T-helper 17 cell (primary cell): Measurements from ENCODE around the gene STX18. TPM values are rescaled to one million over a fixed set of nuclear protein-coding genes. Genes with fewer than 3 reads are reported as not detected.

Experiments
- ATAC-seq: fragments of 150-1000 bp; cut with Tn5 transposase; 2 replicates; pipeline ENCODE4 v1.10.0; 2021; ENCODE audit warnings: mild to moderate bottlenecking, moderate library complexity
- DNase-seq, 3 donors: peaks; one replicate each; pipeline versions ENCODE4 v3.0.0 to v3.0.0-alpha.2; 2020 to 2021
- H3K9me3 ChIP-seq: one replicate; pipeline ENCODE4 v1.7.0; 2013; ENCODE audit warnings: low read length, mild to moderate bottlenecking; ENCODE audit not compliant: control insufficient read depth, poor library complexity, severe bottlenecking
- H3K27ac Mint-ChIP-seq: one replicate; pipeline ENCODE4 v1.8.0; 2022; ENCODE audit warnings: mild to moderate bottlenecking, moderate library complexity, mixed read lengths
- H3K27me3 Mint-ChIP-seq: one replicate; pipeline ENCODE4 v1.8.0; 2022; ENCODE audit warnings: mixed read lengths
- H3K36me3 Mint-ChIP-seq: one replicate; pipeline ENCODE4 v1.8.0; 2022; ENCODE audit warnings: low read depth, mixed read lengths
- H3K4me1 Mint-ChIP-seq: one replicate; pipeline ENCODE4 v1.8.0; 2022; ENCODE audit warnings: mild to moderate bottlenecking, mixed read lengths
- H3K4me3 Mint-ChIP-seq: one replicate; pipeline ENCODE4 v1.8.0; 2022; ENCODE audit warnings: mild to moderate bottlenecking, moderate library complexity, mixed read lengths
- total RNA-seq, 4 donors: library from RNA in 2 of 4; stranded (reverse) in 2 of 4; gene quantifications; one replicate each; pipeline ENCODE4 v1.2.3 and lab custom pipeline; 2022 to 2026

Gene STX18
- total RNA-seq, 2 donors from 2014 or later = 21.7 to 27.8 TPM

DNA sequence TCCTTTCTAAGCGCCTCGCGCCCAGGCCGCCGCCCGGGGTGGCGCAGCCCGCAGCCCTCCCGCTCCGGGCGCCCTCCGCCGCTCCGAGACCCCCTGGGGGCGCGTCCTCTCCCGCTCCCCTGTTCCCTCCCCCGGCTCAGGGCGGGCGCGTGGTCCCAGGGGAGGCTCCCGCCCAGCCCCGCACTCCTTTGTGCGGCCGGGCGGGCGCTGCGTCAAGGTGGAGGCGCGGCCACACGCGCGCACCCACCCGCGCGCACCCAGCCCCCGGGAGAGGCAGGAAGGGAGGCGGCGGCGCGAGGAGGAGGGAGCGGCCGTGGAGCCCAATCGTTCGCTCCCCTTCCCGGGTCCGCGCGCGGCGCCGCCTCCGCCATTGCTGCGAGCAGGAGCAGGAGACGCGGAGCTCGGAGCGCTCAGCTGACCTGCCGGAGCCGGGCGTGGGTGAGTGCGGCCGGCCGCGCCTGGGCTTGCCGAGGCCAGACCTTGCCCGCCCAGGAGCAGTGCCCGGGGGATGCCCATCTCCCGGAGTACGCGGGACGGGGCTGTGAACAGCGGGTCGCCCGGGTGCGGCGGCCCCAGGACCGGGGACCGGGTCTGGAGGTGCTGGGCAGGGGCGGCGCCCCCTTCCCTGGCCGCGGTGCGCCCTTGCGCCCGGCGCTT is 155.0 kb downstream of the STX18 start, which contains the start of gene NSG1:
Gene NSG1 (plus strand): TSS at position 367 of the 657 bp plus-strand sequence. CDS start 528 bp downstream, outside the sequence.
- ATAC-seq (peak; percentile 73), DNase-seq (peak; percentile 32 to 44 (median 43))
- Mint-ChIP-seq H3K27me3 (peaks cover 8% of the 10 kb centered on the region), H3K27ac (peak within 1 kb of the TSS; percentile 82), H3K4me3 (peak within 1 kb of the TSS; percentile 95), H3K36me3 (peaks cover under 1% of the 10 kb centered on the region), H3K4me1 (peaks cover 25% of the 10 kb centered on the region)
- no peaks in the 10 kb centered on the region for H3K9me3 ChIP-seq

GRCh38 chr4:4386296-4386735 is 155.5 kb downstream of the STX18 start:
- H3K9me3 ChIP-seq = no peaks in the 10 kb centered on the region
- Mint-ChIP-seq H3K4me3 (peak overlapping the region; percentile 95), H3K36me3 (no peaks in the 10 kb centered on the region), H3K4me1 (peaks cover 25% of the 10 kb centered on the region), H3K27ac (peak overlapping the region; percentile 82), H3K27me3 (peaks cover 8% of the 10 kb centered on the region)
- ATAC-seq (peak; percentile 72), DNase-seq (peak in 2 of 3 donors; percentile 26 to 32)

DNA sequence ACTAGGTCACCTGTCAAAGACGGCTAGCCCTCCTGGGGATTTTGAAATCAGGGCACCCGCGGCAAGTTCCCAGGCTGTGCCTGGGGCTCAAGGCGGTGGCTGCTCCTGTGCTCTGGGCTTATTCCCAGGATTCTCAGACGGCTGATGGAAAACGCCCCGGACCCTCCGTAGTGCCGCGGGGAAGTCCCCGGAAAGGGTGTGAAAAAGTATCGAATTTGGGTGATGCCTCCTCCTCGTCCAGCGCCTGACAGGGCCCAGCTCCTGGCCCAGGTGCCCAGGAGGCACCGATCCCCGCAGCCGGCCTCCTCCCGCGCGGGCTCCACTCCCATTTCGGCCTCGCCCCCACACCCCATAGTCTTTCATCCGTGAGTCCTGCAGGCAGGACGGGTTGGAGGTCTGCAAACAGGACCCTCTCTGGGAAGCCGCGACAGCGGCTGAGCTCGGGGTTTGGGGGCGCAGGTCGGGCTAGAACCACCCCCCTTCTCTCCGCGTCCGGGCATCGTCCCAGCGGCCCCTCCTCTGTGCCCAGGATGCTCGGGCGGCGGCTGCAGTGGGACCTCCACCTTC is 156.0 kb downstream of the STX18 start:
- Mint-ChIP-seq H3K27me3 (peaks cover 8% of the 10 kb centered on the region), H3K27ac (peak overlapping the region; percentile 82), H3K4me1 (peaks cover 25% of the 10 kb centered on the region), H3K4me3 (peak overlapping the region; percentile 95), H3K36me3 (no peaks in the 10 kb centered on the region)
- no peak for DNase-seq
- H3K9me3 ChIP-seq = no peaks in the 10 kb centered on the region
- no peak for ATAC-seq

GRCh38 chr4:4384837-4385236 is 157.0 kb downstream of the STX18 start:
- no peaks in the 10 kb centered on the region for H3K9me3 ChIP-seq
- H3K27ac Mint-ChIP-seq = no peak overlapping the region
- peaks cover 27% of the 10 kb centered on the region for H3K4me1 Mint-ChIP-seq
- H3K36me3 Mint-ChIP-seq = no peaks in the 10 kb centered on the region
- DNase-seq (no peak), ATAC-seq (no peak)
- H3K27me3 Mint-ChIP-seq = peaks cover 8% of the 10 kb centered on the region
- H3K4me3 Mint-ChIP-seq = peak overlapping the region; percentile 77

GRCh38 chr4:4383085-4383484 is 158.8 kb downstream of the STX18 start:
- Mint-ChIP-seq H3K27ac (no peak overlapping the region), H3K27me3 (peaks cover 8% of the 10 kb centered on the region), H3K4me1 (peaks cover 18% of the 10 kb centered on the region), H3K36me3 (no peaks in the 10 kb centered on the region), H3K4me3 (no peak overlapping the region)
- DNase-seq (no peak), ATAC-seq (no peak)
- H3K9me3 ChIP-seq = no peaks in the 10 kb centered on the region

GRCh38 chr4:4379540-4380087 is 162.2 kb downstream of the STX18 start:
- ATAC-seq (no peak), DNase-seq (no peak)
- H3K27me3 Mint-ChIP-seq = peaks cover 16% of the 10 kb centered on the region
- H3K9me3 ChIP-seq = no peaks in the 10 kb centered on the region
- H3K27ac Mint-ChIP-seq = no peak overlapping the region
- no peak overlapping the region for H3K4me3 Mint-ChIP-seq
- H3K4me1 Mint-ChIP-seq = peaks cover 10% of the 10 kb centered on the region
- H3K36me3 Mint-ChIP-seq = peaks cover 2% of the 10 kb centered on the region

- H3K9me3 ChIP-seq = no peaks in the 10 kb centered on the region
- ATAC-seq = no peak
- Mint-ChIP-seq H3K27me3 (peaks cover 16% of the 10 kb centered on the region), H3K4me1 (peaks cover 4% of the 10 kb centered on the region), H3K27ac (no peak overlapping the region), H3K4me3 (no peak overlapping the region), H3K36me3 (peaks cover 2% of the 10 kb centered on the region)
- no peak for DNase-seq
These were observed 164.0 kb downstream of the STX18 start for GRCh38 chr4:4377732-4378460.

DNA sequence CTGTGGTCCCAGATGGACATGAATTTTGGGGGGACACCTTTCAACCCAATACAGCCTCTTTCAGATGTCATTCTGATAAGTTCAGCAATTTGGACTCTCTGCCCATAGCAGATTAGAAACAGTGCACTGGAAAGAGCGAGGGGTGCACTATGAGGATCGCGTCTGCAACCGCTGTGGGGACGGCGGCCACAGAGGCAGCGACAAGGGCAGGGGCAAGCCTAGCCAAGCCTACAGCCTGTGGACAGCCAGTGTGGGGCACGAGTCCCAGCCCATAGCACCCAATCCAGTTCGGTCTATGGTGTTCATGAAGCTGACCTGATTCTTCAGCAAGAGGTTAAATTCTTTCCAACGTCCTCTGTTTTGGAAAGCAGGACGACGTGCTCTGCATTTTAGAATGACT is 164.7 kb downstream of the STX18 start:
- peaks cover 4% of the 10 kb centered on the region for H3K36me3 Mint-ChIP-seq
- DNase-seq (no peak), ATAC-seq (no peak)
- H3K27ac Mint-ChIP-seq = no peak overlapping the region
- H3K4me3 Mint-ChIP-seq = no peak overlapping the region
- H3K9me3 ChIP-seq = no peaks in the 10 kb centered on the region
- H3K27me3 Mint-ChIP-seq = peaks cover 14% of the 10 kb centered on the region
- peaks cover 4% of the 10 kb centered on the region for H3K4me1 Mint-ChIP-seq

GRCh38 chr4:4376074-4376473 is 165.8 kb downstream of the STX18 start:
- Mint-ChIP-seq H3K4me3 (no peak overlapping the region), H3K36me3 (peaks cover 4% of the 10 kb centered on the region), H3K27me3 (peaks cover 17% of the 10 kb centered on the region), H3K4me1 (peaks cover 4% of the 10 kb centered on the region), H3K27ac (no peak overlapping the region)
- DNase-seq = no peak
- no peaks in the 10 kb centered on the region for H3K9me3 ChIP-seq
- no peak for ATAC-seq

DNA sequence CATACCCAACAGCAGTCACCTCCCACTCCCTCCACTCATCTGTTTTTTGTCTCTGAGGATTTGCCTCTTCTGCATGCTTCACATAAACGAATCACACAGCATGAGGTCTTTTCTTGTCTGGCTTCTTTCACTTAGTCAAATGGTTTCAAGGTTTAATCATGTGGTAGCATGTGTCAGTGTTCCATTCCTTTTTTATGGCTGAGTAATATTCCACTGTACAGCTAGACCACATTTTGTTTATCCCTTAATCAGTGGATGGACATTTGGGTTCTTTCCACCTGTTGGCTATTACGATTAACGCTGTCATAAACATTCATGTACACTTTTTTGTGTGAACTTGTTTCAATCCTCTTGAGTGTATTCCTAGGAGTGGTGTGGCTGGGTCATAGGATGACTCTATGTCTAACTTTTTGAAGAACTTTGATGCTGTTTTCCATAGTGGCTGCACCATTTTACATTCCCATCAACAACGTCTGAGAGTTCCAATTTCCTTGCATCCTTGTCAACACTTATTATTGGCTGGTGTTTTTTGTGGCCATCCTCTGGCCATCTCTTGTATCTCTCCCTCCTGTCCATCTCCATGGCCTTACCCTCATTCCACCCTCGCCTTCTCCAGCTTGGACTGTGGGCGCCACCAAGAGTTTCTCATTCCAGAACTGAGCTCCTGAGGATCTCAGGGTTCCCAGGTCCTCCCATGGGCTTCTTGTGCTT is 167.3 kb downstream of the STX18 start:
- H3K36me3 Mint-ChIP-seq = peaks cover 4% of the 10 kb centered on the region
- peaks cover 17% of the 10 kb centered on the region for H3K27me3 Mint-ChIP-seq
- ATAC-seq = no peak
- no peak overlapping the region for H3K27ac Mint-ChIP-seq
- no peak for DNase-seq
- no peaks in the 10 kb centered on the region for H3K9me3 ChIP-seq
- H3K4me3 Mint-ChIP-seq = no peak overlapping the region
- H3K4me1 Mint-ChIP-seq = peaks cover 5% of the 10 kb centered on the region
